ENCODE results near the gene CKAP4. TPM values are rescaled to one million over a fixed set of nuclear protein-coding genes. Genes with fewer than 3 reads are reported as not detected.
"Not testable (repeated sequence)": the region's sequence is repeated elsewhere in the genome, so short reads cannot be mapped to it uniquely, and the experiment has no call there.

CKAP4 gene, protein sequence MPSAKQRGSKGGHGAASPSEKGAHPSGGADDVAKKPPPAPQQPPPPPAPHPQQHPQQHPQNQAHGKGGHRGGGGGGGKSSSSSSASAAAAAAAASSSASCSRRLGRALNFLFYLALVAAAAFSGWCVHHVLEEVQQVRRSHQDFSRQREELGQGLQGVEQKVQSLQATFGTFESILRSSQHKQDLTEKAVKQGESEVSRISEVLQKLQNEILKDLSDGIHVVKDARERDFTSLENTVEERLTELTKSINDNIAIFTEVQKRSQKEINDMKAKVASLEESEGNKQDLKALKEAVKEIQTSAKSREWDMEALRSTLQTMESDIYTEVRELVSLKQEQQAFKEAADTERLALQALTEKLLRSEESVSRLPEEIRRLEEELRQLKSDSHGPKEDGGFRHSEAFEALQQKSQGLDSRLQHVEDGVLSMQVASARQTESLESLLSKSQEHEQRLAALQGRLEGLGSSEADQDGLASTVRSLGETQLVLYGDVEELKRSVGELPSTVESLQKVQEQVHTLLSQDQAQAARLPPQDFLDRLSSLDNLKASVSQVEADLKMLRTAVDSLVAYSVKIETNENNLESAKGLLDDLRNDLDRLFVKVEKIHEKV
- total RNA-seq (2014; rRNA removed; shearing (Covaris generic); ENCODE audit: low replicate concordance) = 39.1 and 55.8 TPM in 2 replicates

DNA sequence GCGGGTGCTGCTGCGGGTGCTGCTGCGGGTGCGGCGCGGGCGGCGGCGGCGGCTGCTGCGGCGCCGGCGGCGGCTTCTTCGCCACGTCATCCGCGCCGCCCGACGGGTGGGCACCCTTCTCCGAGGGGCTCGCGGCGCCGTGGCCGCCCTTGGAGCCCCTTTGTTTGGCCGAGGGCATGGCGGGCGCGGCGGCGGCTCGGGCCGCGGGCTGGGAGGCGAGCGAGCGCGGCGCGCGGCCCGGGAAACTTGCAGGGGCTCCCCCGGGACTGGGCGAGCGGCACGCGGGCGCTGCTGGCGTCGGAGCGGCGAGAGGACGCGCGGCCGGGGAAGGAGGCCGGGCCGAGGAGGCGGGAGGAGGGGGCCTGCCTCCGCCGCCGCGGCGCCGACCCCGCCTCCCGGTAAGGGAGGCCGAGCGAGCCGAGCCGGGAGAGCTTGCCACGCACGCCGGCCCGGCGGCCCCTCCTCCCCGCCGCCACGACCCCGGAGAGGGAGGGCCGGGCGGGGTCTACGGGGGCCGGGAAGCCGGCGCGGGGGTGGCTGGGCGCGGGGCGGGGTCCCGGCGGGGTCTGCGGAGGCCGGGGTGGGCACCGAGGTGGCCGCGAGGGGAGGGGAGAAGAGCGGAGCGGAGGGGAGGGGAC lies at the start of gene CKAP4:
Gene CKAP4, minus strand, starts transcription at position 347 of the 638 bp plus-strand sequence. Its CDS starts 169 bp downstream, at position 178.
- in situ Hi-C loops (cut with HindIII; ENCODE audit: low pct_unique_long_range_greater_than_20kb, low sequenced_read_pairs) = no loop called here
- DNase-seq (ENCODE audit: low read depth) = peak; percentile 76

DNA sequence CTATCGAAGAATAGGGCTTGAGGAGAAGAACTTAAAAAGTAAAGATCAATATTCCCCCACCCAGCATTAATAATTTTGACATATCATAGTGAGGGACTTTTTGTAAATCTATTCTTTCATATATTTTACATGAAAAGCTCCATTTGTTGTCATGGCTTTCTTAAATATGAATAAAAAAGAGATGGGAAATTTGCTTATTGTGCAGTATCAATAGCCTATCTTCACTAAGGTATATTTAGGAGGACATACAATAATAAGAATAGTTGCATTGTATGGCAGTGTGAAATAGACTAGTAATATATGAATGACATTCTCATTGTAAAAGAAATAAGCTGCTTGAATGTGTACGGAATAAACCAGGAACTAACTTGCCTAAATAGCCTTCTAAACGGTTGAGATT lies 49.3 kb upstream of the CKAP4 start:
- no peak for DNase-seq (ENCODE audit: low read depth)
- in situ Hi-C loops (cut with HindIII; ENCODE audit: low pct_unique_long_range_greater_than_20kb, low sequenced_read_pairs) = no loop called here

DNA sequence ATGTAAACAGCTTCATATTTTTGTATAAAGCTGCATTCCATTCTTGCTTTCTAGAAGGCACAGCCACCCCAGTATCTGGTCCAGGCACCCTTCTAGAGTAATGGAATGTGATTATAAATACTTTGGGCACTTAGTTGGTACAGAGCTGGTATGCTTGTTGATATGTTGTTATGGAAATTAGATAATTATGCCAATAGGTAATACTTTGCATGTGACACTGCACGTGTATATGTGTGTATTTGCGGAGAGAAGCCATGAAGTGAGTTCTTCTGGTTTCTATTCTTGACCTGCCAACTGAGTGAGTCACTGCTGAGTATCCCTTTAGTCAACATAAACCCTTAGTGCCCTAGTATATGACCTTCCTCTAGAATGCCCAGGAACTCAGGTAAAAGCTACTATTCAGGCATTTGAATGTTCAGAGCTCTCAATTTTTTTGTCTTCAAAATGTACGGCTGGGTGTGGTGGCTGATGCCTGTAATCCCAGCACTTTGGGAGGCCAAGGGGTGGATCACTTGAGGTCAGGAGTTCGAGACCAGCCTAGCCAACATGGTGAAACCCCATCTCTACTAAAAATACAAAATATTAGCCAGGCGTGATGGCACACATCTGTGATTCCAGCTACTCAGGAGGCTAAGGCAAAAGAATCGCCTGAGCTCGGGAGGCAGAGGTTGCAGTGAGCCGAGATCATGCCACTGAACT lies 48.5 kb upstream of the CKAP4 start:
- no peak for DNase-seq (ENCODE audit: low read depth)

DNA sequence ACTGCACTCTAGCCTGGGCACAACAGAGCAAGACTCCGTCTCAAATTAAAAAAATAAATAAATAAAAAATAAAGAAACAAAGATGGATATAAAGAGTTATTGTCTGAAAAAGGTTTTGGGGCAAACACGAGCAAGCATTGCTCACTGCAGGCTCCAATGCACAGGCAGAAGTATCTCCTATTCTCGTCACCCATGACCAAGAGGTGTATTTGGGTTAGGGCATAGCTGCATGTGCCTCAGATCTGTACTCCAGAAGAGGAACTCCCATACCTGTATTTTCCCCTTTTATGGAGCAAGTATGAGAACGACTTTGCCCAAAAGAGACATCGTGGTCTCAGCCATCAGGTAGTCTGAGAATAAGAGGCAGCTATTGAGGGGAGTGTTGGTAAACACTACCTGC lies 44.5 kb upstream of the CKAP4 start:
- in situ Hi-C loops (cut with HindIII; ENCODE audit: low pct_unique_long_range_greater_than_20kb, low sequenced_read_pairs) = no loop called here
- DNase-seq (ENCODE audit: low read depth) = no peak

More for the DNA sequence above, 48.5 kb upstream of the CKAP4 start:
- in situ Hi-C loops (cut with HindIII; ENCODE audit: low pct_unique_long_range_greater_than_20kb, low sequenced_read_pairs) = no loop called here

DNA sequence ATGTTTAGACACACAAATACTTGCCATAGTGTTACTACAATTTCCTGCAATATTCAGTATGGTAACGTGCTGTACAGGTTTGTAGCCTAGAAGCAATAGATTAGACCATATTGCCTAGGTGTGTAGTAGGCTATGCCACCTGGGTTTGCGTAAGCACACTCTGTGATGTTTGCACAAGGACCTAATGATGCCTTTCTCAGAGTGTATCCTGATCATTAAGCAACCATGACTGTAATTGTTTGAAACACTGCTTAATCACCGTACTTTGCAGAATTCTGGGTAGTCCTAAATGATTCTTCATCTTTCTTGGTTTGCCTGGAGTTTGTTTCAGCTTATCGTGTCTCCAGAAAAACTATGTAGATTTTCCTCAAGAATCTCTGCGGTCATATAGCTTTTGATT lies 43.5 kb upstream of the CKAP4 start:
- in situ Hi-C loops (cut with HindIII; ENCODE audit: low pct_unique_long_range_greater_than_20kb, low sequenced_read_pairs) = no loop called here
- no peak for DNase-seq (ENCODE audit: low read depth)

DNA sequence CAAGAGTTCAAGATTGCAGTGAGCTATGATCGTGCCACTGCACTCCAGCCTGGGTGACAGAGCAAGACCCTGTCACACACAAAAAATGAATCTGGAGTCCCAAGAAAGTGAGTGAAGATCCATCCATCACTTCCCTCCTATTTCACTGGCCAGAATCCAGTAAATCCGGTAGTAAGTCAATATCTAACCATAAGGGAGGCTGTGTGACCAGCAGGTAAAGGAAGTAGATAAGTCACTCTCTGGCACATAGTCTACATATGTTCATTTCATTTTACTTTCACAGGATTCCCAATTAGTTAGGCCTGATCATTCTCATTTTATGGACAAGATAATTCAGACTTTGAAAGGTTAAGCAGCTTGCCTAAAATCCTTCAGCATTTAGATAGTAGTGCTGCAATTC lies 42.8 kb upstream of the CKAP4 start:
- in situ Hi-C loops (cut with HindIII; ENCODE audit: low pct_unique_long_range_greater_than_20kb, low sequenced_read_pairs) = no loop called here
- DNase-seq (ENCODE audit: low read depth) = no peak

DNA sequence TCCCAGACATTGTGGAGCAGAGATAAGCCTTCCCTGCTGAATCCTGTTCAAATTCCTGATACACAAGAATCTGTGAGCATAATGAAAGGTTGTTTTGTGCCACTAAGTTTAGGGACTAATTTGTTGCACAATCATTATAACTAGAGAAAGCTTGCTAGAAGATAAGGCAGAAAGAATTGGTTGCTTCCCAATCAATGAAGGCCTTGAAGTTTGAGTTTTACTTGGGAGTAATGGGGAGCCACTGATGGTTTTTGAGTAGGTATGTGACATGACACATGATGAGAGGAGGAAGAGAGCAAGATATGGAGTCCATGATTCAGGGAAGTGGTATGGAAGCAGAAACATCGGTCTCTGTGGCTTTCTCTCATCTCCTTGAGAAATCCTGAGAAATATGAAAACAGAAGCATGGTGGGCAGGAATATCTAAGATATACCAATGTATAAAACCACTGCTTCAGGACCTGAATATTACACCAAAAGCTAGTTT lies 41.4 kb upstream of the CKAP4 start:
- DNase-seq (ENCODE audit: low read depth) = no peak
- in situ Hi-C loops (cut with HindIII; ENCODE audit: low pct_unique_long_range_greater_than_20kb, low sequenced_read_pairs) = no loop called here

DNA sequence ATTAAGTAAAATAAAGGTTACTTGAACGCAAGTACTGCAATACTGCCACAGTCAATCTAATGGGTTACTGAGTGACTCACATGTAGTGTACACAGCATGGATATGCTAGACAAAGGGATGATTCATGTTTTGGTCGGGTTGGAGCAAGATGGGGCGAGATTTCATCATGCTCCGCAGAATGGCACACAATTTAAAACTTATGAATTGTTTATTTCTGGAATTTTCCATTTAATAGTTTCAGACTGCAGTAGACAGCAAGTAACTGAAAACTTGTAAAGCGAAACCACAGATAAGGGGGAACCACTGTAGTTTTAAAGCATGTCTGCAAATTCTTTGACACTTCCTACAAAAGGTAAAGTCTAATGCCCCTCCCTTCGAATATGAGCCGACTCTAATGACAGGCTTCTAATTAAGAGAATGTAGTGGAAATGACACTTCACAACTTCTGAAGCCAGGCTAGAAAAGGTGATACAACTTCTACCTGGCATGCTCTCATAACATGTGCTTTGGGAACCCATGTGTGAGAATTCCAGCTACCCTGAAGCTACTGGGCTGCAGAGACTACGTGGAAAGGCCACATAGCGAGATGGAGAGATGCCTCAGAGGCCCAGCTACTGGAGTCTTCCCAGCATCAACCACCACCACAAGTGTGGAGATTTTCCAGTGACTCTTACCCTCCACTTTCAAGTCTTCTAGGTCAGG lies 40.8 kb upstream of the CKAP4 start:
- peak; percentile 46 for DNase-seq (ENCODE audit: low read depth)
- in situ Hi-C loops (cut with HindIII; ENCODE audit: low pct_unique_long_range_greater_than_20kb, low sequenced_read_pairs) = no loop called here

DNA sequence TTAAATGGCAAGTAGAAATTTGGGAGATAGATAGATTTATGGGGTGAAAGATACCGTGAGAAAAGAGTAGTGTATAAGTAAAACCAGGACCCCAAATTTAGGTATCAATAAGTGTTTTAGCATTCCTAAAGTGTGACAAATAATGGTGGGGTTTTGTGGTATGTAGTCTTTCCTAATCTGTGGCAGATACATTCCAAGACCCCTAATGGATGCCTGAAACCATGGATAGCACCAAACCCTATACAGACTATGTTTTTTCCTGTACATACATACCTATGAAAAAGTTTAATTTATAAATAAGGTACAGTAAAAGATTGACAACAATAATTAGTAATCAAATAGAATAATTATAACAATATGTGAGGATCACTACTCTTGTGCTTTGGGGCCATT lies 40.3 kb upstream of the CKAP4 start:
- in situ Hi-C loops (cut with HindIII; ENCODE audit: low pct_unique_long_range_greater_than_20kb, low sequenced_read_pairs) = no loop called here
- DNase-seq (ENCODE audit: low read depth) = no peak

DNA sequence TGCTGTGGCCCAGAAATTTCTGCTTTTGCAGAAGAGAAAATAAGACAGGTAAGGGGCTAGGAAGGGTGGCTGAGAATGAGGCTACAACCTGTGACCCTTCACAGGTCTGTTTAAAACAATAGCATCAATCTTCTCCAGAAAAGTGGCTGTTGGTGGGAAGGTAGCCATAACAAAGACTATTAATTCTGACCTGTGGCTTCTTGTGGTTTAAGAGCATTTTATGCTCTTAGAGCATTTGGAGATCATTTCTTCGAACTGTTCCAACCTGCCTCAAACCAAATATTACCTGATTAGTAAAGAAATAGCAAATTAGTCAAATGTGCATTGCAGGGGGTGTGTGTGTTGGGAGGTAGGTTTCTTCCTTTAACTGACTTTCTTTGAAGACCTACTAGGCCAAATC lies 39.5 kb upstream of the CKAP4 start:
- DNase-seq (ENCODE audit: low read depth) = no peak
- in situ Hi-C loops (cut with HindIII; ENCODE audit: low pct_unique_long_range_greater_than_20kb, low sequenced_read_pairs) = no loop called here

DNA sequence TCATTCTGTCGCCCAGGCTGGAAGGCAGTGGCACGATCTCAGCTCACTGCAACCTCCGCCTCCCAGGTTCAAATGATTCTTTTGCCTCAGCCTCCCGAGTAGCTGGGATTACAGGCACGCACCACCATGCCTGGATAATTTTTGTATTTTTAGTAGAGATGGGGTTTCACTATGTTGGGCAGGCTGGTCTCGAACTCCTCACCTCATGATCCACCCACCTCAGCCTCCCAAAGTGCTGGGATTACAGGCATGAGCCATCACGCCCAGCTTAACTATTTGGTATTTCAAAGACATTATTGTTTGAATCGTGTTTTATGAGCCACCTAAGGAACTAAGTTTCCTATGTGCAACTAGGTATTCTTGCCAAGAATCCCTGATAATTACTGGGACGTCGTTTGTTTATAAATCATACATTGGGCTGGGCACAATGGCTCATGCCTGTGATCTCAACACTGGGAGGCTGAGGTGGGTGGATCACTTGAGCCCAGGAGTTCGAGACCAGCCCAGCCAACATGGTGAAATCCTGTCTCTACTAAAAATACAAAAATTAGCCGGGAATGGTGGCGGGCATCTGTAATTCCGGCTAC lies 38.8 kb upstream of the CKAP4 start:
- in situ Hi-C loops (cut with HindIII; ENCODE audit: low pct_unique_long_range_greater_than_20kb, low sequenced_read_pairs); DNase-seq (ENCODE audit: low read depth): not testable (repeated sequence)

DNA sequence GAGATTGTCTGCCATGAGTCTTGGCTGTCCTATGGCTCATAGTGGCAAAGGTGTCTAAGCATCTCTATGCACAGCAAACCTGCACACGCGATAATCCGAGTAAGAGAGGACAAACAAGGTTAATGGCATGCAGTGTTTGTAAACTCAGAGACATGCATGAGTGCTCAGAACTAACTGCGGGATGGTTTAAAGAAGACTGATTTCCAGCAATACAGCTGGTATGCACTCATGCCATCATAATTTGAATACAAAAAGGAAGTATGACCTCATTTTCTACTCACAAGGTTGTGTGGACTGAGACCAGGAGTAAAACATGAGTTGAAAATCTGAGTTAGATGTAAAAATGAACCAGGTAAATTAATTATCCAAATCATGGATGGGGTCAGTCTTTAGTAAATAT lies 38.2 kb upstream of the CKAP4 start:
- in situ Hi-C loops (cut with HindIII; ENCODE audit: low pct_unique_long_range_greater_than_20kb, low sequenced_read_pairs) = no loop called here
- DNase-seq (ENCODE audit: low read depth) = no peak

DNA sequence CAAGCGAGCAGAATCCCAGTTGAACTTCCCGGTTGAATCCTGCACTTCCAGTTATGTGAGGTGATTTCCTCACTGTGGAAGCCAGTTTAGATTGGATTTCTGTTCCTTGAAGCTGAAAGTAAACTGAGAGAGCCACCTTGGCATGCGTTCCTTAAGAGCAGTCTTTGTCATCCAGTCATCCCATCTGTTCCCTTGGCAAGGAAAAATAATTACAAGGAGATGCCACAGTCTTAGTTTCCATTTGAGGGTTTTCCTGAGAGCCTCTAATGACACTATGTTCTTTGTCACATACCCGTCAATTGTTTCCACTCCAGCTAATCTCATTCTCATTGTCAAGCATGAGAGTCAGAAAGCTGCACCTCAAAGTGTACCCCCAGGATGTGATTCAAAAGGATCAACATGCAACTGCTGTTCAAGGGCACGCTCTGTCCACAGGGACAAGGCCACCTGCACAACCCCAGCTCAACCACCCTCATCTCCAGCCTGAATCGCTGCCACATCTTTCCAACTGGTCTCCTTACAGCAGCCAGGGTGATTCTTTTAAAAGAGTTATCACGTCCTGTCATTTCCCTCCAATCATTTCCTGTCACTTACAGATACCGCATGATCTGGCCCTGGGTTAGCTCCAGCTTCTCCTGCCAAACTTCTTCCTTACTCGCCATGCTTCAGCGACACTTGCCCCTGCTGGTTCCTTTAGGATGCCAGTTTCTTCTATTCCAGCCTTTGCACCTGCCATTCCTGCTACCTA lies 36.7 kb upstream of the CKAP4 start:
- in situ Hi-C loops (cut with HindIII; ENCODE audit: low pct_unique_long_range_greater_than_20kb, low sequenced_read_pairs) = no loop called here
- no peak for DNase-seq (ENCODE audit: low read depth)

DNA sequence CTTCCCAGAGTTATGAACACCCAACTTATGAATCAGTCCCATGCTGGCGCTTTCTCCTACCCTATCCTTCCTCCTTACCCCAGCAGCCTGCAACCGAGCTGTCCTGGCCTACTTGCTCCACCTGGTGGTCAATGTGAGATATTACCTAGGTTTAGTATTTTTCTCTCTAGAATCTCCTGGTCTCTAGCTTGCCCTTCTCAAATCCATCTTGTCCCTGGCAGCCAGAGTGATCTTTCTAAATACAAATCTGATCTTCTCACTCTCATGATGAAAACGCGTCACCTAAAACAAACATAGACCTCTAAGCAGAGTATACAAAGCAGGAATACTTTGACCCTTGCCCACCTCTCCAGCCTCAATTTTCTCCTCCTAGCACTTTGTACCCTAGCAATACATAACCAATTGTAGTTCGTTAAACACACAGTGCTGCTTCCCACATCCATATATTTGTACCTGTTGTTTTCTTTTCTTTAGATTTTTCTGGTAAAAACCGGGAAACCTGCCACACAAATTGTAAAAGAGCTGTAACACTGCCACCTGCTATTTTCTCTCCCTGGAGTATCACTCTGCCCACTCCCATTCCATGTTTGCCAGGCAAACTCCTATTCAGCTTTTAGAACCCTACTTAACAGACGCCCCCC lies 34.8 kb upstream of the CKAP4 start:
- in situ Hi-C loops (cut with HindIII; ENCODE audit: low pct_unique_long_range_greater_than_20kb, low sequenced_read_pairs) = no loop called here
- DNase-seq (ENCODE audit: low read depth) = no peak

DNA sequence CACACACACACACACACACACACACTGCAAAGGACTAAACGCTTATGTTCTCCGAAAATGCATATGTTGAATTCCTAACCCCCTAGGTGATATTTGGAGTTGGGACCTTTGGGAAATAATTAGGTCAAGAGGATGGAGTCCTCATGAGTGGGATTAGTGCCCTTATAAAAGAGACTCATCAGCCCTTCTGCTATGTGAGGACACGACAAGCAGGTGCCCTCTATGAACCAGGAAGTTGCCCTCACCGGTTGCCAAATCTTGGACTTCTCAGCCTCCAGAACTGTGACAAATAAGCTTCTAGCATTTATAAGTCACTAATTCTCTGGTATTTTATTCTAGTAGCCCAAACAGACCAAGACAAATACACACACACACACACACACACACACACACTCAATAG lies 34.0 kb upstream of the CKAP4 start:
- no peak for DNase-seq (ENCODE audit: low read depth)
- in situ Hi-C loops (cut with HindIII; ENCODE audit: low pct_unique_long_range_greater_than_20kb, low sequenced_read_pairs) = no loop called here

DNA sequence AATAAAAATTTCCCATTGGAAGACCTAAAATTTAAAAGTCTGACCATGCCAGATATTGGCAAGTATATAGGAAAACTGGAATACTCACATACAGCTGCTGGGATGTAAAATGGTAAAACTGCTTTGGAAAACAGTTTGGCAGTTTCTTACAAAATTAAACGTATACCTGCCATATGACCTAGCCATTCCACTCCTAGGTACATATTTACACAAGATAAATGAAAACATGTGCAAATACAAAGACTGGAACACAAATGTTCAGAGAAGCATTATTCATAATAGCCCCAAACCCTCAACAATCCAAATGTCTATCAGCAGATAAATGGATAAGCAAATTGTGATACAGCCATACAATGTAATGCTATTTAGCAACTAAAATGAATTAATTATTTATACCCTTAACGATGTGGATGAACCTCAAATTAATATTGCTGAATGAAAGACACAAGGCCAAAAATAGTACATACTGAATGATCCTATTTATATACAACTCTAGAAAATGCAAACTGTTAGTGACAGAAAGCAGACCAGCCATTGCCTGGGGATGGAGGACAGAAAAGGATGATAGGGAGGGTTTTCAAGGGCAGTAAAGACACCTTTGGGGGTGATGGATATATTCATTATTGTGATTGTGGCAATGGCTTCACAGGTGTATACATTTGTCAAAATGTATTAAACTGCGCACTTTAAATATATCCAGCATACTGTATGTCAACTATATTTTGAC lies 33.4 kb upstream of the CKAP4 start:
- no peak for DNase-seq (ENCODE audit: low read depth)
- in situ Hi-C loops (cut with HindIII; ENCODE audit: low pct_unique_long_range_greater_than_20kb, low sequenced_read_pairs) = no loop called here

Measured in Caki2 (cell line).